BLaER1 treated with 17β-estradiol and CSF1 and Interleukin-3, amounts not matched to agents 10 nM and 100 nM (cell line): Measurements from ENCODE around the gene CTDSPL.

ENCODE experiments used
- H3K27ac ChIP-seq, 11 experiments: shearing (Covaris generic); formaldehyde crosslinking; 2 replicates each; pipeline ENCODE4 v1.8.1; 2022
- H3K27me3 ChIP-seq, 11 experiments: shearing (Covaris generic); formaldehyde crosslinking; 2 replicates each; pipeline ENCODE4 v1.8.1; 2022
- H3K36me3 ChIP-seq, 11 experiments: shearing (Covaris generic); formaldehyde crosslinking; 2 replicates each; pipeline ENCODE4 v1.8.1; 2022
- H3K4me1 ChIP-seq, 10 experiments: shearing (Covaris generic); formaldehyde crosslinking; 2 replicates each; pipeline ENCODE4 v1.8.1; 2022
- H3K4me2 ChIP-seq, 11 experiments: shearing (Covaris generic); formaldehyde crosslinking; 2 replicates each; pipeline ENCODE4 v1.8.1; 2022
- H3K4me3 ChIP-seq, 10 experiments: shearing (Covaris generic); formaldehyde crosslinking; 2 replicates each; pipeline ENCODE4 v1.8.1; 2022
- H3K9ac ChIP-seq, 11 experiments: shearing (Covaris generic); formaldehyde crosslinking; 2 replicates each; pipeline ENCODE4 v1.8.1; 2022
- H3K9me3 ChIP-seq, 11 experiments: shearing (Covaris generic); formaldehyde crosslinking; replicated peaks in 1 of 11; 2 replicates each; pipeline ENCODE4 v1.8.1; 2022
- H4K20me1 ChIP-seq, 11 experiments: shearing (Covaris generic); formaldehyde crosslinking; 2 replicates each; pipeline ENCODE4 v1.8.1; 2022
- Cebpa-rat ChIP-seq, 11 experiments: shearing (Covaris generic); IDR thresholded peaks; 2 replicates each; pipeline ENCODE4 v1.8.1; 2022

The CTDSPL gene

DNA sequence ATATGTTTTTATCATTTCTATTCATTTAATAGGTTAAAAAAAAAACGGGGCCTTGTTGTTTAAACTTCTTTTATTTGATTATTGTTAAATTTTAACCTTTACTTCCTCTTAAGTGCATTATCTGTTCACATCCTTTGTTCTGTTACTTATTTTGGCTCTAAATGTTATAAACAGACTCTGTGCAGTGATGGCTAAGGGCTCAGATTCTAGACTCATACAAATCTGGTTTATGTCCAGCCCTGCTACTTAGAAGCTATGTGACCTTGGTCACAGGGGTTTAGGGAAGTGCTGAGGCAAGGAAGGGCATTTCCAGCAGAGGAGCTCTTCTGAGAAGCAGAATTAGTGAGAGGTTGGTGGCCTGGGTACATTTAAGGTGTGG is 73.6 kb downstream of the CTDSPL start:
- TF ChIP-seq Cebpa-rat (IDR thresholded peaks at IDR 0.05) = no peak
- Histone ChIP-seq H3K27me3 (no peaks in the 10 kb centered on the region), H3K36me3 (no peaks in the 10 kb centered on the region), H3K4me3 (no peak overlapping the region), H3K9me3 (peaks cover 0 to 3% (median 0%) of the 10 kb centered on the region in 11 experiments; a peak in 1 of 22 replicates), H3K4me1 (peaks cover 0 to 8% (median 0%) of the 10 kb centered on the region in 10 experiments; a peak in 2 of 20 replicates), H4K20me1 (no peaks in the 10 kb centered on the region), H3K9ac (no peak overlapping the region), H3K27ac (no peak overlapping the region), H3K4me2 (no peak overlapping the region; a peak in 1 of 22 replicates)

- Histone ChIP-seq H3K4me2 (no peak overlapping the region; a peak in 1 of 22 replicates), H3K9me3 (peaks cover 0 to 3% (median 0%) of the 10 kb centered on the region in 11 experiments; a peak in 1 of 22 replicates), H3K9ac (no peak overlapping the region), H4K20me1 (no peaks in the 10 kb centered on the region), H3K27ac (no peak overlapping the region), H3K27me3 (no peaks in the 10 kb centered on the region), H3K4me1 (peaks cover 0 to 8% (median 0%) of the 10 kb centered on the region in 10 experiments; a peak in 2 of 20 replicates), H3K4me3 (no peak overlapping the region), H3K36me3 (no peaks in the 10 kb centered on the region)
- no peak for TF ChIP-seq Cebpa-rat (IDR thresholded peaks at IDR 0.05)
Measured at GRCh38 chr3:37935756-37936666, 74.3 kb downstream of the CTDSPL start.

GRCh38 chr3:37937156-37937555 is 75.5 kb downstream of the CTDSPL start:
- H3K4me2 ChIP-seq = no peak overlapping the region
- no peak for TF ChIP-seq Cebpa-rat (IDR thresholded peaks at IDR 0.05)

GRCh38 chr3:37938011-37938410 is 76.3 kb downstream of the CTDSPL start:
- H3K4me3 ChIP-seq = no peak overlapping the region
- H3K4me1 ChIP-seq = peaks cover 0 to 10% (median 7%) of the 10 kb centered on the region in 10 experiments; a peak in 13 of 20 replicates
- no peaks in the 10 kb centered on the region for H4K20me1 ChIP-seq
- H3K27me3 ChIP-seq = no peaks in the 10 kb centered on the region
- no peak for TF ChIP-seq Cebpa-rat (IDR thresholded peaks at IDR 0.05)
- no peak overlapping the region for H3K9ac ChIP-seq
- no peaks in the 10 kb centered on the region for H3K36me3 ChIP-seq
- no peak overlapping the region for H3K4me2 ChIP-seq
- H3K27ac ChIP-seq = no peak overlapping the region
- H3K9me3 ChIP-seq = peaks cover 0 to 3% (median 0%) of the 10 kb centered on the region in 11 experiments; a peak in 1 of 22 replicates

More at GRCh38 chr3:37937156-37937555, 75.5 kb downstream of the CTDSPL start:
- Histone ChIP-seq H4K20me1 (no peaks in the 10 kb centered on the region), H3K9me3 (peaks cover 0 to 3% (median 0%) of the 10 kb centered on the region in 11 experiments; a peak in 1 of 22 replicates), H3K36me3 (no peaks in the 10 kb centered on the region), H3K4me1 (peaks cover 0 to 10% (median 7%) of the 10 kb centered on the region in 10 experiments; a peak in 13 of 20 replicates), H3K27me3 (no peaks in the 10 kb centered on the region), H3K9ac (no peak overlapping the region), H3K4me3 (no peak overlapping the region), H3K27ac (no peak overlapping the region)

- Histone ChIP-seq H3K36me3 (no peaks in the 10 kb centered on the region), H3K27ac (no peak overlapping the region), H3K4me2 (no peak overlapping the region), H3K9me3 (no peaks in the 10 kb centered on the region), H3K4me1 (peaks cover 1 to 10% (median 7%) of the 10 kb centered on the region in 10 experiments; a peak in 16 of 20 replicates), H3K9ac (no peak overlapping the region), H3K4me3 (no peak overlapping the region), H4K20me1 (no peaks in the 10 kb centered on the region), H3K27me3 (no peaks in the 10 kb centered on the region)
- no peak for TF ChIP-seq Cebpa-rat (IDR thresholded peaks at IDR 0.05)
Measured at GRCh38 chr3:37940242-37940908, 78.7 kb downstream of the CTDSPL start.

GRCh38 chr3:37941608-37942508 is 80.2 kb downstream of the CTDSPL start:
- Histone ChIP-seq H3K9me3 (no peaks in the 10 kb centered on the region), H3K4me3 (no peak overlapping the region), H3K36me3 (no peaks in the 10 kb centered on the region), H3K9ac (no peak overlapping the region), H4K20me1 (no peaks in the 10 kb centered on the region), H3K27me3 (no peaks in the 10 kb centered on the region), H3K4me1 (peaks cover 6 to 17% (median 12%) of the 10 kb centered on the region in 10 experiments; a peak in 19 of 20 replicates), H3K27ac (no peak overlapping the region), H3K4me2 (peak overlapping the region in 7 of 11 experiments; percentile 18 to 44 (median 36); a peak in 11 of 22 replicates)
- no peak for TF ChIP-seq Cebpa-rat (IDR thresholded peaks at IDR 0.05)

DNA sequence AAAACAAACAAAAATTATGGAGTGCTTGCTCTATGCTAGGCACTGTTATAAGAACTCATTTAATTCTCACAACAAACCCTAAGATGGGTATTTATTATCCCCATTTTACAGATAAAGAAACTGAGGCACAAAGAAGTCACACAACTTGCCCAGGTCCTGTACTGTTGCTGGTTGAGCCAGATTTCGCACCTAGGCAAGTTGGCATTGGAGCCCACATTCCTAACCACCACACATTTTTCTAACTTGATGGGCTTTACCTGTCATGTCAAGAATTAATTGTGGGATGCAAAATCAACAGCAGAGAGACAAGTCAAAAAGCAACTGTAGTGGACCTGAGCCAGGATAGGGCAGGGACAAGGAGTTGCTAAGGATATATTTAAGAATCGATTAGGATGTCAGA is 81.0 kb downstream of the CTDSPL start:
- H3K27me3 ChIP-seq = no peaks in the 10 kb centered on the region
- no peak for TF ChIP-seq Cebpa-rat (IDR thresholded peaks at IDR 0.05)
- no peak overlapping the region for H3K4me2 ChIP-seq
- H4K20me1 ChIP-seq = no peaks in the 10 kb centered on the region
- no peak overlapping the region for H3K27ac ChIP-seq
- peaks cover 6 to 17% (median 12%) of the 10 kb centered on the region in 10 experiments; a peak in 19 of 20 replicates for H3K4me1 ChIP-seq
- no peaks in the 10 kb centered on the region for H3K36me3 ChIP-seq
- no peak overlapping the region for H3K9ac ChIP-seq
- H3K9me3 ChIP-seq = no peaks in the 10 kb centered on the region
- no peak overlapping the region for H3K4me3 ChIP-seq

GRCh38 chr3:37943126-37943525 is 81.4 kb downstream of the CTDSPL start:
- Histone ChIP-seq H3K9me3 (no peaks in the 10 kb centered on the region), H4K20me1 (no peaks in the 10 kb centered on the region), H3K36me3 (no peaks in the 10 kb centered on the region), H3K4me3 (no peak overlapping the region), H3K27me3 (no peaks in the 10 kb centered on the region), H3K4me1 (peaks cover 6 to 17% (median 12%) of the 10 kb centered on the region in 10 experiments; a peak in 19 of 20 replicates), H3K4me2 (no peak overlapping the region), H3K27ac (no peak overlapping the region), H3K9ac (no peak overlapping the region)
- TF ChIP-seq Cebpa-rat (IDR thresholded peaks at IDR 0.05) = no peak
